ENCODE measurements around the gene ADGRV1.

GRCh38 chr5:91007251-91007650 lies 448.7 kb downstream of the ADGRV1 start:
- no peak for TF ChIP-seq EZH2 (IDR thresholded peaks at IDR 0.05; ENCODE audit: borderline replicate concordance, low read depth, low read length, poor library complexity, severe bottlenecking)
- TF ChIP-seq CTCF (conservative IDR thresholded peaks at IDR 0.05; ENCODE audit: low read depth, low read length): peak; percentile 29; the same call in 1 of the 2 replicates

All from A673 (cell line).